ENCODE data around the gene SOWAHC. TPM values are rescaled to one million over a fixed set of nuclear protein-coding genes. Genes with fewer than 3 reads are reported as not detected.

Gene SOWAHC
- total RNA-seq, 1 donor from 2014 or later: 20.8 TPM

DNA sequence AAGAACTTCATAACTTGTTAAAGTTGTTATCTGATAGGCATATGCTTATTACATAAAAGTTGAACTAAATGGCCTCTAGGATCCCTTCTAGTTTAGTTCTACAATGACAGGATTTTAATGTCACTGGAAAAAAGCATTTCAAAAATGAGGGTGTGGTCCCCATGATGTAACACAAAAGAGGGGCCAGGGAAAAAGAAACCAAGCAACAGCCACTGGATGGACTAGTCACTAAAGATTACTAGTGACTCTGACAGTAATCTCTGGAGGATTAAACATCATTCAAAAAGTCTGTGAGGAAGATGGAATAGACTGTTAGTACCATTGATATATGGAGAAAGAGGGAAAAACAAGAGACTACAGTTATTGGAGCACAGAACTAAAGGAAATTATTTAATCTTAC, 23.0 kb upstream of the SOWAHC start:
- ATAC-seq (no peak), DNase-seq (no peak)
- intact Hi-C loops (cut with DNase I): no loop called here
- Histone ChIP-seq H3K4me1 (peaks cover 5% of the 10 kb centered on the region), H3K9me3 (no peaks in the 10 kb centered on the region), H3K27me3 (ENCODE audit: low read depth) (no peaks in the 10 kb centered on the region), H3K36me3 (peaks cover 16% of the 10 kb centered on the region), H3K4me3 (no peak overlapping the region), H3K27ac (no peak overlapping the region)
- TF ChIP-seq, protein P1, sequence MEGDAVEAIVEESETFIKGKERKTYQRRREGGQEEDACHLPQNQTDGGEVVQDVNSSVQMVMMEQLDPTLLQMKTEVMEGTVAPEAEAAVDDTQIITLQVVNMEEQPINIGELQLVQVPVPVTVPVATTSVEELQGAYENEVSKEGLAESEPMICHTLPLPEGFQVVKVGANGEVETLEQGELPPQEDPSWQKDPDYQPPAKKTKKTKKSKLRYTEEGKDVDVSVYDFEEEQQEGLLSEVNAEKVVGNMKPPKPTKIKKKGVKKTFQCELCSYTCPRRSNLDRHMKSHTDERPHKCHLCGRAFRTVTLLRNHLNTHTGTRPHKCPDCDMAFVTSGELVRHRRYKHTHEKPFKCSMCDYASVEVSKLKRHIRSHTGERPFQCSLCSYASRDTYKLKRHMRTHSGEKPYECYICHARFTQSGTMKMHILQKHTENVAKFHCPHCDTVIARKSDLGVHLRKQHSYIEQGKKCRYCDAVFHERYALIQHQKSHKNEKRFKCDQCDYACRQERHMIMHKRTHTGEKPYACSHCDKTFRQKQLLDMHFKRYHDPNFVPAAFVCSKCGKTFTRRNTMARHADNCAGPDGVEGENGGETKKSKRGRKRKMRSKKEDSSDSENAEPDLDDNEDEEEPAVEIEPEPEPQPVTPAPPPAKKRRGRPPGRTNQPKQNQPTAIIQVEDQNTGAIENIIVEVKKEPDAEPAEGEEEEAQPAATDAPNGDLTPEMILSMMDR (IDR thresholded peaks at IDR 0.05): no peak

DNA sequence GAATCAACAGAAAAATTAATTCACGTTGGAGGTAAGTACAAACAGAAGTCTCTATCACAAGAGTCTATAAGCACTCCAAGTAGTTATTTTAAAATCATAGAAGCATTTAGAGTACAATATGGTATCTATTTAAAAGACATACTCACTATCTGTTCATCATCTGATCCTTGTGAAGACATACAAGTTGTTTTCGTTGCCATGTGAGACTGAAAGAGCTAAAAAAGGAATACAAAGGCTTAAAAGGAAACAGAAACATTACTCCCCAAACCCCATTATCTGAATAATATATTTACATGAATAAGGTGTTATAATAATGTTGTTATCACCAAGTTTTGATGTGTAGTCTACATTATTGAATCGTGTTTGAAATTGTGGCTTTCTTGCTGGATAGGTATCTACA, 21.3 kb upstream of the SOWAHC start:
- TF ChIP-seq, protein P1 (IDR thresholded peaks at IDR 0.05): no peak
- ATAC-seq: no peak
- intact Hi-C loops (cut with DNase I): no loop called here

DNA sequence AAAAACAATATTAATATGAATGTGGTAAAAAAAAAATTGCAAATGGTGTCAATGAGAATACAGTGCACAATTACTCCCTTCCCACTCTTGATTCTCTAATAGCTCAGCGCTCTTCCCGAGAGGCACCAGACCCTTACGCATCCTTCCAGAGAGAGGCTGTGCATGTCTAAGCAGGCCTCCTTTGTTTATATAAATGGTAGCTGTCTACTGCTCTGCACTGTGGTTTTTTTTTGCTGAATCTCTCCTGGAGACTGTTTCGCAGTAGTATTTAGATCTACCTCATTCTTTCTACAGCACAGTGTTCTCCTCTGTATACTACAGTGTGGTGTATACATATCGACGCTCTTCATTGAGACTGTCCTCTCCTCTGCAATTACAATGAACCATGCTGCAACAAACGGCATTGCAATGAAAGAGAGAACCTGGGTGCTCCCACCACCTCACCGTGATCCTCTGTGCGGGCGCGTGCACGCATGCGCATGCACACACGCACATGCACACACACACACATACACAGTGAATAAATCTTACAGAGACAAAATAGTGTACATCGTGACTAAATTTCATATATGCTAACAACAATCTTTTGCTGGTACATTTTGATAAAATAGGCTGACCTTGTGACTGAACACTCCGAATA, 19.8 kb upstream of the SOWAHC start:
- H3K27me3 ChIP-seq (ENCODE audit: low read depth): no peaks in the 10 kb centered on the region
- intact Hi-C loops (cut with DNase I): no loop called here
- H3K27ac ChIP-seq: no peak overlapping the region
- ATAC-seq (no peak), DNase-seq (no peak)
- peaks cover 5% of the 10 kb centered on the region for H3K4me1 ChIP-seq
- no peaks in the 10 kb centered on the region for H3K9me3 ChIP-seq
- TF ChIP-seq, protein P1 (IDR thresholded peaks at IDR 0.05): no peak
- peaks cover 16% of the 10 kb centered on the region for H3K36me3 ChIP-seq
- H3K4me3 ChIP-seq: no peak overlapping the region

More for the DNA sequence above, 21.3 kb upstream of the SOWAHC start:
- no peaks in the 10 kb centered on the region for H3K27me3 ChIP-seq (ENCODE audit: low read depth)
- H3K4me3 ChIP-seq: no peak overlapping the region
- H3K36me3 ChIP-seq: peaks cover 16% of the 10 kb centered on the region
- no peaks in the 10 kb centered on the region for H3K9me3 ChIP-seq
- no peak overlapping the region for H3K27ac ChIP-seq
- peaks cover 5% of the 10 kb centered on the region for H3K4me1 ChIP-seq
- DNase-seq: no peak

DNA sequence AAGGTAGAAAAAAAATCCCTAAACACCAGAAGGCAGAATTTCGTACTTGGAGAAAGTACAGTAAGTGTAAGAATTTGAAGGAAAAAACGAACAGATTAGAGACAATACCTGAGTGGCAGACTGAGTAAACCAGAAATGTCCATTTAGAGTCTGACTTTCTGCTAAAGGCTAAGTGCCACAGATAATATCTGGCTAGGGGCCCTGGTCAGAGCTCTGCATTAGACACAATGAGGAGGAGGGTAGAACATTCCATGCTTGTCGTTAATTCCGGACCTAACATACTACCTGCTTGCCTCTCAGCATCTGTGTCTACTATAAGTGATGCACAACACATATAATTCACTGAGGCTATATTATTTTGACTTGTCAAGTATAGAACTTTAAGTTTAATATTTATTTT, 18.5 kb upstream of the SOWAHC start:
- DNase-seq: no peak
- Histone ChIP-seq H3K4me1 (peaks cover 5% of the 10 kb centered on the region), H3K9me3 (no peaks in the 10 kb centered on the region), H3K27me3 (ENCODE audit: low read depth) (no peaks in the 10 kb centered on the region), H3K4me3 (no peak overlapping the region), H3K36me3 (peaks cover 16% of the 10 kb centered on the region), H3K27ac (no peak overlapping the region)
- TF ChIP-seq, protein P1 (IDR thresholded peaks at IDR 0.05): no peak
- no peak for ATAC-seq
- intact Hi-C loops (cut with DNase I): no loop called here

DNA sequence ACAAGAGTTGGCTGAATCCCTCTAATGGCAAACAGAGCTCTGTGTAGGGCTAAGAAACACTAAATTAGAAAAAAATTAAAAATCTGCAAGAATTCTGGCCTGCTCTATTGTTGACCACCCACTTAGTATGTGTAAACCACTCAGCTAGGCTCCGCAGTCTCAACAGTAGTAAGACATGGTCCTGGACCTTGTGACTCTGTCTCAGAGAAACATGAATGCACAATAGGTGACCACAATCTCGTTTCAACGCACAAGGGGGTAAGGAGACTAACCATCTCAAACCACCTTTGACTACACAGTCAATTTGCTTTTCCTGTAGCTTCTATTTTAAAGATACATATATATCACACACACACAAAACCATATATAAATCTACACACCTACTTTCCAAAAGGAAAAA, 16.9 kb upstream of the SOWAHC start:
- Histone ChIP-seq H3K4me3 (no peak overlapping the region), H3K27me3 (ENCODE audit: low read depth) (no peaks in the 10 kb centered on the region), H3K9me3 (no peaks in the 10 kb centered on the region), H3K36me3 (peaks cover 11% of the 10 kb centered on the region), H3K4me1 (no peaks in the 10 kb centered on the region), H3K27ac (no peak overlapping the region)
- TF ChIP-seq, protein P1 (IDR thresholded peaks at IDR 0.05): no peak
- DNase-seq (no peak), ATAC-seq (no peak)
- intact Hi-C loops (cut with DNase I): no loop called here

Measured in lower lobe of right lung (tissue), 2 donors.